Endometrial microvascular endothelial cells (primary cell): ENCODE data around the gene TMEM248. TPM values are rescaled to one million over a fixed set of nuclear protein-coding genes. Genes with fewer than 3 reads are reported as not detected.
"Not testable (repeated sequence)": the region's sequence is repeated elsewhere in the genome, so short reads cannot be mapped to it uniquely, and the experiment has no call there.

Source experiments
- in situ Hi-C: cut with HindIII; loops from 2 replicates; pipeline ENCODE4 v1.10.0; 2017; ENCODE audit warnings: low sequenced_read_pairs, low pct_unique_long_range_greater_than_20kb; ENCODE audit errors: inconsistent ontology term
- total RNA-seq: library from RNA; depleted of rRNA; stranded (reverse); fragments of >200 nt; gene quantifications from one replicate; pipeline ENCODE4 v1.2.3, GENCODE V29; 2015; ENCODE audit errors: inconsistent ontology term

The TMEM248 gene
- total RNA-seq, 1 donor from 2014 or later: 102 TPM

DNA sequence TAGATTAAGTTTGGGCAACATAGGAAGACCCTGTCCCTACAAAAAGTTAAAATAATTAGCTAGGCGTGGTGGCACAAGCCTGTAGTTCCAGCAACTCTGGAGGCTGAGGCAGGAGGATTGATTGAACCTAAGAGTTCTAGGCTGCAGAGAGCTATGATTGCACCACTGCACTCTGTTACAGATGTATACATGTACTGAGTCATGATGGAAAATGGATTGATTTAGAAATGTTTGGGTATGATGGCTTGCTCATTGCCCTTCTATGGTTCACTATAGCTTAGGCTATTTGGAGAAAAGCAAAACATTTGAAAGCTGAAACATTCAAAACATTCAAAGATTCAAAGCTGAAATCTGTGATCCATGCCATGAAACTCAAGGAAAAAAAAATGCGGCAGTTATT lies 58.0 kb downstream of the TMEM248 start:
- in situ Hi-C loops: not testable (repeated sequence)

DNA sequence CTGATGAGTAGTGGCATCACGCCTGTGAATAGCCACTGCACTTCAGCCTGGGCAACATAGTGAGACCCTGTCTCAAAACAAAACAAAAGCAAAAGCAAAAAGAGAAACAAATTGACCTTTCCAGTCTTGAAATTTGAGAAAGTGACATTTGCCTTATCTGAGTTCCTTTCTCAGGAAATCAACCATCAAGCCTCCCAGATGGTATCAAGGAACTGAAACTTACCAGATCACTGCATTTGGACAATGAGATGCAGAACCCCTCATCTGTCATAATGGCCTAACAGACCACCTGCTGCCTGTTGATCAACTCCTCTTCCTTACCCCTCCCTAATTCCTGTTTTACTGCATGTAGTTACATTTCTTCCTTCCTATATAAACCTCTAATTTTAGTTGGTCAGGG lies 59.3 kb downstream of the TMEM248 start:
- in situ Hi-C loops: not testable (repeated sequence)

DNA sequence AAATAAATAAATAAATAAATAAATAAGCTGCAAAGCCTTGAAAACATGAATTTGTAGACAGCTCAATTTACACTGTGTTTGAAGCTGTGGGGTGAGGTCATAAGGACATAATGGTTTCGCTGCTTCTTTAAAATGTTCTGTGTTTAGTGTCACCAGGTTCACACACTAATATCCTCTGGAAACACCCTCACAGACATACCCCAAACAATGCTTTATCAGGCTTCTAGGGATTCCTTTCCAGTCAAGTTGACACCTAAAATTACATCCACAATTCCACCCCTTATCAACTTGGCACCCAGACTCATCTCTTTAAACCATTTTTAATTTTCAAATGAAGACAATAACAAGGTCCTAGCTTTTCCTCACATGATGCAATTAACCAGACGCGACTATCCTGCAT lies 68.5 kb downstream of the TMEM248 start:
- in situ Hi-C loops: not testable (repeated sequence)

- in situ Hi-C loops: not testable (repeated sequence)
Measured at GRCh38 chr7:66994051-66994450, 73.0 kb downstream of the TMEM248 start.

- in situ Hi-C loops: not testable (repeated sequence)
Measured at GRCh38 chr7:66994691-66995049, 73.6 kb downstream of the TMEM248 start.

DNA sequence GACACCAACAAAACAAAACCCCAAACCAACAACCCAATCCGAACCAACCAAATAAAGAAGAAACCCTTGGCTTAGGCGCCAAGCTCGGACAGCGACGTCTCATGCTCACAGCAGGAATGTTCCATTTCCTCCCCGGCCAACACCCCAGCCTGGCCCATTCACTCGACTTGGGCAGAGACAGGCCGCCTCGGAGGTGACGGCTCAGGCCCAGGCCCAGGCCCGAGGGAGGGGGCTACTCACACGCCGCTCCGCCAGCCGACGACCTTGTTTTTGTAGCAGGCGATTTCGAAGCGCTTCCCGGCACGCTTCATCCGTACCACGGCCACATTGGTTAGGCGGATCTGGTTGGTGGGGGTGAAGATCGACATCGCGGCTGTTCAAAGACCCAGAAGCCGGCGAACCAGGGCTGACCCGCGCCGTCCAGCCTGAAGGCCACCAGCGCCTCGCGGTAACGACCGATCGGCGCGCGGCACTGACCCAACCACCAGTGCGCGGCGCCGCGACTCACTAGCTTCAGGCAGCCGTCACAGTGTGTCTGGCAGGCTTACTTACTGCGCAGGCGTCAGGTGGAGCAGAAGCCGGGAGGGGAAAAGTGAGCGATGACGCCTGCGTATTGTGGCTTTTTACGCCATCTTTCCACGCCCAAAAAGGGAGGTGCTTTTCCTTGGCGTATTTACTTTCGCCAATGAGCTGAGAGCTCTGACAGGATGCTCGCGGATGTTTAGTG lies 74.2 kb downstream of the TMEM248 start, which contains the start of gene SBDS:
Gene SBDS (minus strand): TSS at position 537 of the 727 bp plus-strand sequence. CDS start 169 bp downstream, at position 368.
- in situ Hi-C loops: not testable (repeated sequence)

DNA sequence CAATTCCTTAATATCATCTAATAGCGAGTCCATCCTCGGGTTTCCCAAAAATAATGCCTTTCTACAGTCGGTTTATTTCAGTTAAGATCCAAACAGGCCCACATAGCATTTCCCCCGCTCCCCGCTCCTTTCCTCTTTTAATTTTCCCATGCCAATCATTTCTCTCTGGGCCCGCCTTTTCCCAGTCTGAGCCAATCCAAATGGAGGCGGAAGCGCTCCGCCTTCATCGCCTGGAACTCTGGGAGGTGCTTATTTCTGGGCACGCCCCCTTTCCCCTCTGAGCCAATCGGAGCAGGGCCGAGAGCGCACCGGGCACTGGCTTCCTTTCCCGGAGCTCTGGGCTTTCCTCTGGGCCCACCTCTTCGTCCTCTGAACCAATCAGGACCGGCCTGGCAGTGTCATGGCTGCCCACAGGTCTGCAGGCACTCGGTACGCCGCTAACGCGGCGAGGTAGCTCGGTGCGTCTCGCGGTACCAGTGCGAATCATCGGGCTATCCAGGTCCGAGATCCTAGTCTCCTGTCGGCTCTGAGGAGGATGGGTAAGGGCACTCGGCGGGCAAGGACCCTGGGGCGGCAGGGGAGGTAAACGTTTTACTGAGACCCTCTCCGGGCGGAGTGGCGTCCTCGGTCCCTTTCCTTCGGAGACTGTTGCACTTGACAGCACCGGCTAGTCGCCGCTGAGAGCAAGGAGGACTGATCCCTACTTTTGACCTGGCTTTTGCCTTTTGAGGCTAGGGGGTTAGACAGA lies 75.6 kb downstream of the TMEM248 start, which contains the start of gene TYW1:
Gene TYW1 (plus strand): TSS at position 390 of the 748 bp plus-strand sequence. CDS start 146 bp downstream, at position 536.
- in situ Hi-C loops: not testable (repeated sequence)

DNA sequence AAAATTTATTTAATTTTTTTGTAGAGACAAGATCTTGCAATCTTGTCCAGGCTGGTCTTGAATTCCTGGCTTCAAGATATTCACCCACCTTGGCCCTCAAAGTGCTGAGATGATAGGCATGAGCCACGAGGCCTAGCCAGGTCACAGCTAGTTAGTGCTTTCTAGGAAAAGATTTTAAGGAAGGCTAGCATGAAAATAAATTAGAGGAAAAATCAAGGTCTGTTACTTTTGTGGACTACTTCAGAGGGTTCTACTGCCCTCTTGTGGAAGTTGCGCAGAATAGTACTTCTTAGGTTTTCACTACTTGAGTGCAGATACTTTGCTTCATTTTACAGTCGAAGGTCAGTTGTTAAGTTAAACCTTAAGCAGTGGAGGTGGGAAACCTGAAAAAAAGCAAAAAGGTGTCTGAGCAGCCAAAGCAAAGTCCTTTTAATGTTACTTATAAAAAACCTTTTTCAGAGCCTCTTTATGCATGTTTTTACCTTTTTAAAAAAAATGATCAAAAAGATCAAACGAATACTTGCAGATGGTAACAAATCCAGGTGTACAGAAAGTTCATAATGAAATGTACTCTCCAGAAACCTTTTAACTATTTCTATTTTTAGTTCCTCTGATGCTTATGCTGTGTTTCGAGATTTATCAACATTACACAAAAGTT lies 79.7 kb downstream of the TMEM248 start:
- in situ Hi-C loops: not testable (repeated sequence)

DNA sequence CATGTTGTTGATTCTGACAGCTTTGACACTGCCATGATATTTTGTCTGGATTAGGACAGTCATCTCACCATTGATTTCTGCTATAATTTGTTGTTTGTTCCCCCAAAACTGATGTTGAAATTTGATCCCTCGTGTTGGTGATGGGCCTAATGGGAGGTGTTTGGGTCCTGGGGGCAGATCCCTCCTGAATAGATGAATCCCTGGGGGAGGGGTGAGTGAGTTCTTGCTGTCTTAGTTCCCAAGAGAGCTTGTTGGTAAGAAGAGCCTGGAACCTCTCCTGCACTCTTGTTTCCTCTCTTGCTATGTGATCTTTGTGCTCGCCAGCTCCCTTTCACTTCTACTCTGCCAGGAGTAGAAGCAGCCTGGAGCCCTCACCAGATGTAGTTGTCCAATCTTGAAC lies 83.1 kb downstream of the TMEM248 start:
- in situ Hi-C loops: not testable (repeated sequence)

GRCh38 chr7:67006965-67007364 lies 85.9 kb downstream of the TMEM248 start:
- in situ Hi-C loops: no loop called here

Other genes starting within 250 kb of the TMEM248 start
- gene RABGEF1, start 180.5 kb upstream of the TMEM248 start, total RNA-seq: 16.0 TPM
- gene SBDS, start 74.4 kb downstream of the TMEM248 start, total RNA-seq: 127 TPM
- gene TYW1, start 75.6 kb downstream of the TMEM248 start, total RNA-seq: 22.4 TPM